Spleen (tissue), 13 donors: ENCODE measurements around the gene AQP1. TPM values are rescaled to one million over a fixed set of nuclear protein-coding genes. Genes with fewer than 3 reads are reported as not detected.

Source experiments
- DNase-seq: peaks from one replicate; pipeline ENCODE4 v3.0.0-alpha.2; 2020
- H3K27ac ChIP-seq, 8 donors: fragments of 200-600 bp; sonication (generic) in 7 of 8; 1 replicate in 4 of 8; 2 replicates in 4 of 8; pipeline versions ENCODE4 v1.5.0 to v1.8.0; 2016 to 2021; ENCODE audit warnings: inconsistent platforms in 4 of 8, mild to moderate bottlenecking in 4 of 8, moderate library complexity in 1 of 8
- H3K27me3 ChIP-seq, 7 donors: fragments of 200-600 bp; sonication (generic) in 6 of 7; replicated peaks in 1 of 7; 1 replicate in 4 of 7; 2 replicates in 3 of 7; pipeline versions ENCODE4 v1.5.0 to v1.8.0; 2016 to 2021; ENCODE audit warnings: inconsistent platforms in 3 of 7, mild to moderate bottlenecking in 1 of 7
- H3K36me3 ChIP-seq, 6 donors: fragments of 200-600 bp; sonication (generic) in 5 of 6; 1 replicate in 4 of 6; 2 replicates in 2 of 6; pipeline versions ENCODE4 v1.5.0 to v1.8.0; 2016 to 2021; ENCODE audit warnings: inconsistent platforms in 2 of 6
- H3K4me1 ChIP-seq, 6 donors: fragments of 200-600 bp; sonication (generic) in 5 of 6; 1 replicate in 3 of 6; 2 replicates in 3 of 6; pipeline versions ENCODE4 v1.5.0 to v1.8.0; 2016 to 2021; ENCODE audit warnings: inconsistent platforms in 3 of 6
- H3K4me3 ChIP-seq, 8 donors: fragments of 200-600 bp; sonication (generic) in 7 of 8; 1 replicate in 4 of 8; 2 replicates in 4 of 8; pipeline versions ENCODE4 v1.5.0 to v1.8.0; 2016 to 2021; ENCODE audit warnings: inconsistent platforms in 4 of 8, mild to moderate bottlenecking in 4 of 8, moderate library complexity in 2 of 8
- H3K9me3 ChIP-seq, 8 donors: fragments of 200-600 bp; sonication (generic) in 7 of 8; 1 replicate in 4 of 8; 2 replicates in 4 of 8; pipeline versions ENCODE4 v1.5.0 to v1.8.0; 2016 to 2021; ENCODE audit warnings: inconsistent platforms in 4 of 8
- POLR2A ChIP-seq, 3 donors: fragments of 450-650 bp; IDR thresholded peaks; one replicate each; pipeline ENCODE4 v1.5.1; 2017; ENCODE audit warnings: antibody characterized with exemption in 3 of 3, mild to moderate bottlenecking in 1 of 3
- POLR2AphosphoS5 ChIP-seq, 3 donors: sonication (generic); formaldehyde crosslinking; IDR thresholded peaks; one replicate each; pipeline ENCODE4 v1.5.1; 2017; ENCODE audit warnings: antibody characterized with exemption in 3 of 3
- WGBS, 5 donors: extraction: QIAGEN DNeasy Blood & Tissue Kit in 3 of 5; methylation state at CpG; one replicate each; pipeline versions ENCODE4 v1.1.5 to v1.1.7; 2013 to 2018; 5-methylcytosine and 5-hydroxymethylcytosine counted together
- intact Hi-C: fragments of 100-400 bp; cut with DNase I; formaldehyde crosslinking; loops from one replicate; pipeline ENCODE4 v1.15.0; 2023; ENCODE audit warnings: low total_unique reads
- long read RNA-seq, 2 donors: transcript quantifications; one replicate each; lab custom pipeline, GENCODE V29; 2026
- polyA plus RNA-seq, 3 donors: library from polyadenylated mRNA; stranded (reverse); fragments of 200-250 nt; gene quantifications; one replicate each; pipeline ENCODE4 v1.2.1, GENCODE V29; 2013
- total RNA-seq, 7 donors: library from RNA; depleted of rRNA in 3 of 7; stranded (reverse); fragments of >200 nt in 3 of 7; fragmentation: NEBNext Ultra II Directional in 4 of 7; extraction: Animal tissue kit (Norgen Biotek cat#: 25700) in 4 of 7; gene quantifications; one replicate each; pipeline versions ENCODE4 v1.1.0 to v1.2.1, GENCODE V29; 2016 to 2021
- TF ChIP-seq, protein P1 (sequence below), 11 experiments: fragments of 200-600 bp in 7 of 11; fragments of 450-650 bp in 4 of 11; sonication (generic) in 4 of 11; IDR thresholded peaks in 8 of 11; conservative IDR thresholded peaks in 3 of 11; 1 replicate in 7 of 11; 2 replicates in 4 of 11; pipeline versions ENCODE4 v1.4.0 to v1.8.0; 2016 to 2021; ENCODE audit warnings: antibody characterized with exemption in 11 of 11, inconsistent platforms in 4 of 11, mild to moderate bottlenecking in 1 of 11
- donor health status: healthy with polysubstance abuse.
- donor health status: DM: no; HTN: no; CAD: no; lungs with moderate emphysema.
- donor health status: DM: no; HTN: no; CAD: no.
- donor health status: Bipolar disorder and iron deficiency.
- donor health status: healthy.
- donor health status: DM: no; HTN: no; CAD: no.
- donor health status: DM: yes; HTN: yes; CAD: no.

Gene AQP1
- total RNA-seq (10 to 100 TPM; 17.1 to 32.7 (median 23.2) TPM), polyA plus RNA-seq (10 to 100 TPM in 2 of 3 donors, 1 to 10 TPM in 1; 4.4 to 34.3 (median 16.2) TPM)
- long read RNA-seq, donor 1, transcript AQP1-201 (4 exons, 2,913 nt) = major isoform, 10 of 10 reads
- long read RNA-seq, donor 1, partial matches to known transcripts = 0 of 10 reads
- long read RNA-seq, donor 1, other reads (novel, unspliced or antisense) = 0 of 10 reads
- long read RNA-seq, donor 2, transcript AQP1-201 (4 exons, 2,913 nt) = major isoform, 31 of 31 reads
- long read RNA-seq, donor 2, partial matches to known transcripts = 0 of 31 reads
- long read RNA-seq, donor 2, other reads (novel, unspliced or antisense) = 0 of 31 reads

DNA sequence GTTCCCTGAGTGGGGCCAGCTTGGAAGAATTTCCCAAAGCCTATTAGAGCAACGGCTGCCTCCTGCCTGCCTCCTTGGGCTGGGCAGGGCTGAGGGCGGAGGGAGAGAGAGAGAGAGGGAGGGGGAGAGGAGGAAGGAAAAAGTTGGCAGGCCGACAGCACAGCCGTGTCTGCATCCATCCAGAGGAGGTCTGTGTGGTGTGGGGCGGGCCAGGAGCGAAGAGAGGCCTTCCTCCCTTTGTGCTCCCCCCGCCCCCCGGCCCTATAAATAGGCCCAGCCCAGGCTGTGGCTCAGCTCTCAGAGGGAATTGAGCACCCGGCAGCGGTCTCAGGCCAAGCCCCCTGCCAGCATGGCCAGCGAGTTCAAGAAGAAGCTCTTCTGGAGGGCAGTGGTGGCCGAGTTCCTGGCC lies at the start of gene AQP1:
AQP1 (plus strand) TSS at position 293 of the 409 bp plus-strand sequence; CDS start at position 350, 57 bp downstream.
- DNase-seq = no peak
- Histone ChIP-seq H3K4me1 (peaks cover 0 to 7% (median 0%) of the 10 kb centered on the region in 6 donors), H3K27ac (no peak within 1 kb of the TSS), H3K36me3 (no peaks in the 10 kb centered on the region), H3K9me3 (no peaks in the 10 kb centered on the region), H3K27me3 (peaks cover 0 to 8% (median 0%) of the 10 kb centered on the region in 7 donors), H3K4me3 (peak within 1 kb of the TSS in 4 of 8 donors; percentile 11 to 30 (median 20))
- intact Hi-C loops = no loop called here
- TF ChIP-seq, protein P1, sequence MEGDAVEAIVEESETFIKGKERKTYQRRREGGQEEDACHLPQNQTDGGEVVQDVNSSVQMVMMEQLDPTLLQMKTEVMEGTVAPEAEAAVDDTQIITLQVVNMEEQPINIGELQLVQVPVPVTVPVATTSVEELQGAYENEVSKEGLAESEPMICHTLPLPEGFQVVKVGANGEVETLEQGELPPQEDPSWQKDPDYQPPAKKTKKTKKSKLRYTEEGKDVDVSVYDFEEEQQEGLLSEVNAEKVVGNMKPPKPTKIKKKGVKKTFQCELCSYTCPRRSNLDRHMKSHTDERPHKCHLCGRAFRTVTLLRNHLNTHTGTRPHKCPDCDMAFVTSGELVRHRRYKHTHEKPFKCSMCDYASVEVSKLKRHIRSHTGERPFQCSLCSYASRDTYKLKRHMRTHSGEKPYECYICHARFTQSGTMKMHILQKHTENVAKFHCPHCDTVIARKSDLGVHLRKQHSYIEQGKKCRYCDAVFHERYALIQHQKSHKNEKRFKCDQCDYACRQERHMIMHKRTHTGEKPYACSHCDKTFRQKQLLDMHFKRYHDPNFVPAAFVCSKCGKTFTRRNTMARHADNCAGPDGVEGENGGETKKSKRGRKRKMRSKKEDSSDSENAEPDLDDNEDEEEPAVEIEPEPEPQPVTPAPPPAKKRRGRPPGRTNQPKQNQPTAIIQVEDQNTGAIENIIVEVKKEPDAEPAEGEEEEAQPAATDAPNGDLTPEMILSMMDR (IDR thresholded peaks at IDR 0.05 in 8 of 11, conservative IDR thresholded peaks at IDR 0.05 in 3 of 11) = no peak
- peak in 2 of 3 donors; percentile 17 to 48 for TF ChIP-seq POLR2AphosphoS5 (IDR thresholded peaks at IDR 0.05)
- 10 to 22% (median 16%) methylated on average over 10 to 12 of the region's 12 CpGs for WGBS, 5 donors

- Histone ChIP-seq H3K4me3 (no peak overlapping the region), H3K36me3 (peaks cover 0 to 15% (median 0%) of the 10 kb centered on the region in 6 donors), H3K4me1 (no peaks in the 10 kb centered on the region), H3K27me3 (no peaks in the 10 kb centered on the region), H3K9me3 (no peaks in the 10 kb centered on the region), H3K27ac (no peak overlapping the region)
- intact Hi-C loops = no loop called here
- DNase-seq = no peak
- TF ChIP-seq POLR2A (IDR thresholded peaks at IDR 0.05) = no peak
- no peak for TF ChIP-seq POLR2AphosphoS5 (IDR thresholded peaks at IDR 0.05)
- TF ChIP-seq, protein P1 (IDR thresholded peaks at IDR 0.05 in 8 of 11, conservative IDR thresholded peaks at IDR 0.05 in 3 of 11) = no peak
- 87 to 91% (median 91%) methylated on average over 9 of the region's 9 CpGs for WGBS, 5 donors
These were observed 48.5 kb upstream of the AQP1 start for GRCh38 chr7:30862995-30863705.

- TF ChIP-seq POLR2A (IDR thresholded peaks at IDR 0.05) = no peak
- TF ChIP-seq, protein P1 (IDR thresholded peaks at IDR 0.05 in 8 of 11, conservative IDR thresholded peaks at IDR 0.05 in 3 of 11) = no peak
- TF ChIP-seq POLR2AphosphoS5 (IDR thresholded peaks at IDR 0.05) = no peak
These were observed 48.0 kb upstream of the AQP1 start for GRCh38 chr7:30863706-30864035.

DNA sequence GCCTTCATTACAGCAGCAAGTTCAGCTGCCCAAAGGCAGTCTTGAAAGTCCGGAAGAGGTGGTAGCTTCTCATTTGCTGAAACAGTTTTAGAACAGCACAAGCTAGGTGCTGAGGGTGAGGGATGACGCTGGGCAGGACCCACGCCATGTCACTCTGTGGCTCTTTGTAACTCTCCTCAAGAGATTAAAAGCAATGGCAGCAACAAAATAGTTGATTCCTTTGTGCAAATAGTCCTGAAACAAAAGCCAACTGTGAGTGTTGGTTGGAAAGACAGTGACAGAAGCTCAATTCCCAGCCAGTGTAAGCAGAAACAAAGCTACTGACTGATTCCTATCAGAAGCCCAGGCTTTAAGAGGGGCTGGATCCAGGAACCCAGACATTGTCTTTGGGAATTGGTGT lies 47.6 kb upstream of the AQP1 start:
- intact Hi-C loops = no loop called here
- 89 to 98% (median 96%) methylated on average over 3 of the region's 3 CpGs for WGBS, 5 donors
- H3K27me3 ChIP-seq = no peaks in the 10 kb centered on the region
- DNase-seq = no peak
- H3K4me1 ChIP-seq = no peaks in the 10 kb centered on the region
- TF ChIP-seq POLR2A (IDR thresholded peaks at IDR 0.05) (no peak), POLR2AphosphoS5 (IDR thresholded peaks at IDR 0.05) (no peak)
- TF ChIP-seq, protein P1 (IDR thresholded peaks at IDR 0.05 in 8 of 11, conservative IDR thresholded peaks at IDR 0.05 in 3 of 11) = no peak
- H3K4me3 ChIP-seq = no peak overlapping the region
- peaks cover 0 to 12% (median 0%) of the 10 kb centered on the region in 6 donors for H3K36me3 ChIP-seq
- H3K9me3 ChIP-seq = no peaks in the 10 kb centered on the region
- H3K27ac ChIP-seq = no peak overlapping the region

More at GRCh38 chr7:30863706-30864035, 48.0 kb upstream of the AQP1 start:
- Histone ChIP-seq H3K4me3 (no peak overlapping the region), H3K9me3 (no peaks in the 10 kb centered on the region), H3K27ac (no peak overlapping the region), H3K36me3 (peaks cover 0 to 15% (median 0%) of the 10 kb centered on the region in 6 donors), H3K27me3 (no peaks in the 10 kb centered on the region), H3K4me1 (no peaks in the 10 kb centered on the region)
- intact Hi-C loops = no loop called here
- 85 to 88% (median 86%) methylated on average over 4 of the region's 4 CpGs for WGBS, 5 donors
- no peak for DNase-seq
